HepG2 (cell line): ENCODE data around the gene DGKD. TPM values are rescaled to one million over a fixed set of nuclear protein-coding genes. Genes with fewer than 3 reads are reported as not detected.

Experiments used
- ATAC-seq: fragments of 200-7000 bp; cut with Tn5 transposase; 3 replicates; pipeline ENCODE4 v1.9.1; 2020; ENCODE audit warnings: mild to moderate bottlenecking, moderate library complexity
- BruUV-seq: library from RNA; stranded (reverse); fragments of 400-500 nt; replicated peaks from 2 replicates; lab custom pipeline; 2021; lab: Mats Ljungman, UMichigan
- CTCF ChIA-PET: fragments of 300-600 bp; formaldehyde crosslinking; extraction: SDS; loops from one replicate; lab custom pipeline; 2021; ENCODE audit warnings: low total read pairs, inconsistent platforms, low intra/inter-chr PET ratio; lab: Yijun Ruan, JAX
- POLR2A ChIA-PET: fragments of 350-600 bp; sonication (Branson Sonifier 250); formaldehyde crosslinking; loops from one replicate; lab custom pipeline; 2020; ENCODE audit warnings: antibody characterized with exemption, inconsistent platforms; lab: Yijun Ruan, JAX
- DNase-seq: peaks from one replicate; pipeline ENCODE4 v3.0.0-alpha.2; 2015; ENCODE audit warnings: low spot score
- FAIRE-seq: peaks from 3 replicates; lab custom pipeline; 2011; peaks lifted over from hg19 to GRCh38; lab: Jason Lieb, UNC
- H2AFZ ChIP-seq: one replicate; pipeline ENCODE4 v1.6.1; 2011; ENCODE audit warnings: low read length, inconsistent platforms
- H3K27ac ChIP-seq: fragments of 300-600 bp; 3 replicates; pipeline ENCODE4 v1.8.0; 2011; ENCODE audit warnings: mixed run types, mild to moderate bottlenecking, mixed read lengths, low read length, inconsistent platforms; ENCODE audit not compliant: insufficient read depth; ENCODE audit errors: extremely low read length
- H3K27me3 ChIP-seq, 2 experiments: fragments of 200-600 bp in 1 of 2; 2 replicates in 1 of 2; 3 replicates in 1 of 2; pipeline versions ENCODE4 v1.6.0 to v1.8.0; 2011; ENCODE audit warnings: low read length in 2 of 2, mild to moderate bottlenecking in 2 of 2, moderate library complexity in 2 of 2, inconsistent platforms in 1 of 2; ENCODE audit not compliant: insufficient read depth in 2 of 2, control insufficient read depth in 1 of 2
- H3K36me3 ChIP-seq, 2 experiments: fragments of 200-600 bp in 1 of 2; replicated peaks in 1 of 2; 2 replicates in 1 of 2; 3 replicates in 1 of 2; pipeline versions ENCODE4 v1.5.1 to v1.8.0; 2011; ENCODE audit warnings: low read length in 2 of 2, inconsistent platforms in 1 of 2; ENCODE audit not compliant: insufficient read depth in 2 of 2, control insufficient read depth in 1 of 2
- H3K4me1 ChIP-seq: 2 replicates; pipeline ENCODE4 v1.5.1; 2012; ENCODE audit warnings: low read length, inconsistent platforms; ENCODE audit not compliant: insufficient read depth
- H3K4me2 ChIP-seq: 2 replicates; pipeline ENCODE4 v1.6.0; 2011; ENCODE audit warnings: low read depth, low read length, inconsistent platforms
- H3K4me3 ChIP-seq, 3 experiments: fragments of 200-600 bp in 1 of 3; sonication (generic), shearing (Covaris generic) in 1 of 3; replicated peaks in 1 of 3; 2 replicates each; pipeline ENCODE4 v1.5.1; 2011 to 2016; ENCODE audit warnings: low read length in 3 of 3, inconsistent platforms in 2 of 3, low read depth in 2 of 3, mild to moderate bottlenecking in 2 of 3, control low read depth in 1 of 3, mixed read lengths in 1 of 3; ENCODE audit not compliant: insufficient read depth in 1 of 3
- H3K79me2 ChIP-seq: one replicate; pipeline ENCODE4 v1.6.1; 2011; ENCODE audit warnings: low read length, inconsistent platforms; ENCODE audit not compliant: insufficient read depth
- H3K9ac ChIP-seq: 2 replicates; pipeline ENCODE4 v1.6.0; 2011; ENCODE audit warnings: mild to moderate bottlenecking, low read depth, low read length, inconsistent platforms; ENCODE audit not compliant: insufficient read depth
- H3K9me3 ChIP-seq: 2 replicates; pipeline ENCODE4 v1.5.1; 2012; ENCODE audit warnings: mild to moderate bottlenecking, low read length
- H4K20me1 ChIP-seq: 2 replicates; pipeline ENCODE4 v1.6.0; 2011; ENCODE audit warnings: inconsistent platforms, mild to moderate bottlenecking, low read length, moderate library complexity; ENCODE audit not compliant: insufficient read depth
- GPN1 ChIP-seq: sonication (generic); formaldehyde crosslinking; IDR thresholded peaks from 2 replicates; pipeline ENCODE4 v1.5.1; 2020; ENCODE audit warnings: missing genetic modification reagents, borderline replicate concordance
- HNF4A ChIP-seq: sonication (generic); formaldehyde crosslinking; IDR thresholded peaks from 2 replicates; pipeline ENCODE4 v1.4.0; 2020; ENCODE audit warnings: missing genetic modification reagents
- IRF2 ChIP-seq: IDR thresholded peaks from 2 replicates; pipeline ENCODE4 v1.6.1; 2018; ENCODE audit warnings: missing genetic modification reagents, missing compliant biosample characterization
- KMT2B ChIP-seq: IDR thresholded peaks from 2 replicates; pipeline ENCODE4 v1.6.1; 2016; ENCODE audit warnings: missing genetic modification reagents, missing compliant biosample characterization
- MED1 ChIP-seq: sonication (generic); formaldehyde crosslinking; IDR thresholded peaks from 2 replicates; pipeline ENCODE4 v1.4.0; 2020; ENCODE audit warnings: missing genetic modification reagents
- SRSF1 ChIP-seq: fragments of 200-400 bp; formaldehyde crosslinking; optimal IDR thresholded peaks from 2 replicates; pipeline ENCODE3; 2017; ENCODE audit warnings: mild to moderate bottlenecking, low read depth, low read length, moderate library complexity
- TARDBP ChIP-seq: sonication (generic); formaldehyde crosslinking; IDR thresholded peaks from 2 replicates; pipeline ENCODE4 v1.8.0; 2022; ENCODE audit warnings: mild to moderate bottlenecking, missing genetic modification reagents
- ZNF124 ChIP-seq: sonication (generic); formaldehyde crosslinking; IDR thresholded peaks from 2 replicates; pipeline ENCODE4 v1.4.0; 2020; ENCODE audit warnings: missing genetic modification reagents
- ZNF468 ChIP-seq: sonication (generic); formaldehyde crosslinking; IDR thresholded peaks from 2 replicates; pipeline ENCODE4 v1.8.0; 2022; ENCODE audit warnings: mild to moderate bottlenecking, moderate library complexity, missing genetic modification reagents
- ZNF7 ChIP-seq: IDR thresholded peaks from 2 replicates; pipeline ENCODE4 v1.6.1; 2016; ENCODE audit warnings: missing biosample characterization, missing genetic modification reagents
- WGBS: methylation state at CpG from one replicate; pipeline ENCODE4 v1.1.6; 2017; ENCODE audit warnings: low lambda C conversion rate; 5-methylcytosine and 5-hydroxymethylcytosine counted together
- in situ Hi-C: cut with HindIII; loops from 2 replicates; pipeline ENCODE4 v1.10.0; 2017; ENCODE audit warnings: low pct_unique_long_range_greater_than_20kb; ENCODE audit not compliant: extremely low pct_ligation_motif_present
- intact Hi-C: fragments of 100-400 bp; cut with micrococcal nuclease; formaldehyde crosslinking; loops from one replicate; pipeline ENCODE4 v1.10.0; 2022; ENCODE audit not compliant: unreplicated experiment
- polyA plus RNA-seq, 8 experiments: library from polyadenylated mRNA; depleted of rRNA in 3 of 8; stranded (reverse) in 7 of 8; unstranded in 1 of 8; fragments of >200 nt; fragmentation: Illumina TruSeq in 4 of 8; extraction: Trizol in 4 of 8; gene quantifications; 2 replicates each; pipeline versions ENCODE4 v1.2.1 to v1.2.3, GENCODE V29; 2011 to 2016; ENCODE audit warnings: low read depth in 4 of 8, missing spikeins in 1 of 8, mixed read lengths in 1 of 8; ENCODE audit not compliant: insufficient read depth in 1 of 8
- total RNA-seq, 5 experiments: library from RNA; depleted of rRNA; stranded (reverse); fragments of >200 nt; fragmentation: Illumina TruSeq; extraction: Trizol; gene quantifications; 2 replicates each; pipeline ENCODE4 v1.2.3, GENCODE V29; 2016; ENCODE audit warnings: low read depth in 1 of 5
- TF ChIP-seq, protein P1 (sequence below): sonication (generic); formaldehyde crosslinking; IDR thresholded peaks from 2 replicates; pipeline ENCODE4 v1.4.0; 2020; ENCODE audit warnings: missing genetic modification reagents
- TF ChIP-seq, protein P2 (sequence below): IDR thresholded peaks from 2 replicates; pipeline ENCODE4 v1.6.1; 2016; ENCODE audit warnings: low read depth, control low read depth
- TF ChIP-seq, protein P3 (sequence below): sonication (generic); formaldehyde crosslinking; IDR thresholded peaks from 2 replicates; pipeline ENCODE4 v1.4.0; 2020; ENCODE audit warnings: missing genetic modification reagents, borderline replicate concordance

DGKD gene
- total and polyA plus RNA-seq, 2 of the 13 experiments (the other 11 are each of a cell fraction or from before 2014, with no cell fraction given), result 24.5 to 33.2 TPM

DNA sequence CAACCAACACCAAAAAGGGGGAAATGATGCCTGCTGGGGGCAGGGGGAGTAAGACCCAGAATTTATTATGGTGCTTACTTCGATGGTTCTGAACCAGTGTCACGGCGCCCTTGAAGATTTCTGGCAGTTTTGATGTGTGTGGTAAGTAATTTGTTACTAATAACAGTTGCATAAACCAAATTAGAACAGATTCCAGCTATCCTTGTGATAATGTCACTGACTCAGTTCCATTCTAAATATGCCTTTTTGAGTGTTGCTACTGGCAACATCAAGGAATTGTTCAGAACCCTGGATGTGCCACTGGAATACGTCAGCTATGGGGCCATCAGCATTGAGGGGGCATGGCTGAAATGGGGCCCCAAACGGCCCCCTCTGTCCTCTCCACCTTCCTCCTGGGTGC is 35.0 kb upstream of the DGKD start:
- TF ChIP-seq MED1 (CRISPR knock-in tag) (no peak), HNF4A (no peak), IRF2 (CRISPR knock-in tag) (no peak), KMT2B (no peak), TARDBP (no peak), ZNF7 (CRISPR knock-in tag) (no peak), GPN1 (no peak), ZNF468 (no peak), SRSF1 (no peak), ZNF124 (CRISPR knock-in tag) (no peak)
- TF ChIP-seq, protein P1, sequence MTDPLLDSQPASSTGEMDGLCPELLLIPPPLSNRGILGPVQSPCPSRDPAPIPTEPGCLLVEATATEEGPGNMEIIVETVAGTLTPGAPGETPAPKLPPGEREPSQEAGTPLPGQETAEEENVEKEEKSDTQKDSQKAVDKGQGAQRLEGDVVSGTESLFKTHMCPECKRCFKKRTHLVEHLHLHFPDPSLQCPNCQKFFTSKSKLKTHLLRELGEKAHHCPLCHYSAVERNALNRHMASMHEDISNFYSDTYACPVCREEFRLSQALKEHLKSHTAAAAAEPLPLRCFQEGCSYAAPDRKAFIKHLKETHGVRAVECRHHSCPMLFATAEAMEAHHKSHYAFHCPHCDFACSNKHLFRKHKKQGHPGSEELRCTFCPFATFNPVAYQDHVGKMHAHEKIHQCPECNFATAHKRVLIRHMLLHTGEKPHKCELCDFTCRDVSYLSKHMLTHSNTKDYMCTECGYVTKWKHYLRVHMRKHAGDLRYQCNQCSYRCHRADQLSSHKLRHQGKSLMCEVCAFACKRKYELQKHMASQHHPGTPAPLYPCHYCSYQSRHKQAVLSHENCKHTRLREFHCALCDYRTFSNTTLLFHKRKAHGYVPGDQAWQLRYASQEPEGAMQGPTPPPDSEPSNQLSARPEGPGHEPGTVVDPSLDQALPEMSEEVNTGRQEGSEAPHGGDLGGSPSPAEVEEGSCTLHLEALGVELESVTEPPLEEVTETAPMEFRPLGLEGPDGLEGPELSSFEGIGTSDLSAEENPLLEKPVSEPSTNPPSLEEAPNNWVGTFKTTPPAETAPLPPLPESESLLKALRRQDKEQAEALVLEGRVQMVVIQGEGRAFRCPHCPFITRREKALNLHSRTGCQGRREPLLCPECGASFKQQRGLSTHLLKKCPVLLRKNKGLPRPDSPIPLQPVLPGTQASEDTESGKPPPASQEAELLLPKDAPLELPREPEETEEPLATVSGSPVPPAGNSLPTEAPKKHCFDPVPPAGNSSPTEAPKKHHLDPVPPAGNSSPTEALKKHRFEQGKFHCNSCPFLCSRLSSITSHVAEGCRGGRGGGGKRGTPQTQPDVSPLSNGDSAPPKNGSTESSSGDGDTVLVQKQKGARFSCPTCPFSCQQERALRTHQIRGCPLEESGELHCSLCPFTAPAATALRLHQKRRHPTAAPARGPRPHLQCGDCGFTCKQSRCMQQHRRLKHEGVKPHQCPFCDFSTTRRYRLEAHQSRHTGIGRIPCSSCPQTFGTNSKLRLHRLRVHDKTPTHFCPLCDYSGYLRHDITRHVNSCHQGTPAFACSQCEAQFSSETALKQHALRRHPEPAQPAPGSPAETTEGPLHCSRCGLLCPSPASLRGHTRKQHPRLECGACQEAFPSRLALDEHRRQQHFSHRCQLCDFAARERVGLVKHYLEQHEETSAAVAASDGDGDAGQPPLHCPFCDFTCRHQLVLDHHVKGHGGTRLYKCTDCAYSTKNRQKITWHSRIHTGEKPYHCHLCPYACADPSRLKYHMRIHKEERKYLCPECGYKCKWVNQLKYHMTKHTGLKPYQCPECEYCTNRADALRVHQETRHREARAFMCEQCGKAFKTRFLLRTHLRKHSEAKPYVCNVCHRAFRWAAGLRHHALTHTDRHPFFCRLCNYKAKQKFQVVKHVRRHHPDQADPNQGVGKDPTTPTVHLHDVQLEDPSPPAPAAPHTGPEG (CRISPR knock-in tag), result no peak
- TF ChIP-seq, protein P2, sequence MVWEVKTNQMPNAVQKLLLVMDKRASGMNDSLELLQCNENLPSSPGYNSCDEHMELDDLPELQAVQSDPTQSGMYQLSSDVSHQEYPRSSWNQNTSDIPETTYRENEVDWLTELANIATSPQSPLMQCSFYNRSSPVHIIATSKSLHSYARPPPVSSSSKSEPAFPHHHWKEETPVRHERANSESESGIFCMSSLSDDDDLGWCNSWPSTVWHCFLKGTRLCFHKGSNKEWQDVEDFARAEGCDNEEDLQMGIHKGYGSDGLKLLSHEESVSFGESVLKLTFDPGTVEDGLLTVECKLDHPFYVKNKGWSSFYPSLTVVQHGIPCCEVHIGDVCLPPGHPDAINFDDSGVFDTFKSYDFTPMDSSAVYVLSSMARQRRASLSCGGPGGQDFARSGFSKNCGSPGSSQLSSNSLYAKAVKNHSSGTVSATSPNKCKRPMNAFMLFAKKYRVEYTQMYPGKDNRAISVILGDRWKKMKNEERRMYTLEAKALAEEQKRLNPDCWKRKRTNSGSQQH (CRISPR knock-in tag), result no peak
- TF ChIP-seq, protein P3, sequence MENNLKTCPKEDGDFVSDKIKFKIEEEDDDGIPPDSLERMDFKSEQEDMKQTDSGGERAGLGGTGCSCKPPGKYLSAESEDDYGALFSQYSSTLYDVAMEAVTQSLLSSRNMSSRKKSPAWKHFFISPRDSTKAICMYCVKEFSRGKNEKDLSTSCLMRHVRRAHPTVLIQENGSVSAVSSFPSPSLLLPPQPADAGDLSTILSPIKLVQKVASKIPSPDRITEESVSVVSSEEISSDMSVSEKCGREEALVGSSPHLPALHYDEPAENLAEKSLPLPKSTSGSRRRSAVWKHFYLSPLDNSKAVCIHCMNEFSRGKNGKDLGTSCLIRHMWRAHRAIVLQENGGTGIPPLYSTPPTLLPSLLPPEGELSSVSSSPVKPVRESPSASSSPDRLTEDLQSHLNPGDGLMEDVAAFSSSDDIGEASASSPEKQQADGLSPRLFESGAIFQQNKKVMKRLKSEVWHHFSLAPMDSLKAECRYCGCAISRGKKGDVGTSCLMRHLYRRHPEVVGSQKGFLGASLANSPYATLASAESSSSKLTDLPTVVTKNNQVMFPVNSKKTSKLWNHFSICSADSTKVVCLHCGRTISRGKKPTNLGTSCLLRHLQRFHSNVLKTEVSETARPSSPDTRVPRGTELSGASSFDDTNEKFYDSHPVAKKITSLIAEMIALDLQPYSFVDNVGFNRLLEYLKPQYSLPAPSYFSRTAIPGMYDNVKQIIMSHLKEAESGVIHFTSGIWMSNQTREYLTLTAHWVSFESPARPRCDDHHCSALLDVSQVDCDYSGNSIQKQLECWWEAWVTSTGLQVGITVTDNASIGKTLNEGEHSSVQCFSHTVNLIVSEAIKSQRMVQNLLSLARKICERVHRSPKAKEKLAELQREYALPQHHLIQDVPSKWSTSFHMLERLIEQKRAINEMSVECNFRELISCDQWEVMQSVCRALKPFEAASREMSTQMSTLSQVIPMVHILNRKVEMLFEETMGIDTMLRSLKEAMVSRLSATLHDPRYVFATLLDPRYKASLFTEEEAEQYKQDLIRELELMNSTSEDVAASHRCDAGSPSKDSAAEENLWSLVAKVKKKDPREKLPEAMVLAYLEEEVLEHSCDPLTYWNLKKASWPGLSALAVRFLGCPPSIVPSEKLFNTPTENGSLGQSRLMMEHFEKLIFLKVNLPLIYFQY (CRISPR knock-in tag), result no peak
- Histone ChIP-seq H2AFZ (no peak overlapping the region), H3K4me1 (peaks cover 13% of the 10 kb centered on the region), H4K20me1 (no peaks in the 10 kb centered on the region), H3K27me3 (peaks cover 4 to 36% of the 10 kb centered on the region in 2 experiments; a peak in 4 of 5 replicates), H3K9me3 (no peaks in the 10 kb centered on the region), H3K27ac (no peak overlapping the region), H3K9ac (no peak overlapping the region), H3K4me3 (no peak overlapping the region), H3K4me2 (no peak overlapping the region), H3K36me3 (no peaks in the 10 kb centered on the region), H3K79me2 (no peaks in the 10 kb centered on the region)
- ATAC-seq (no peak), DNase-seq (no peak), FAIRE-seq (no peak)
- 24% methylated on average over 5 of the region's 5 CpGs for WGBS
- CTCF ChIA-PET, result no interaction called here
- intact Hi-C loops, result no loop called here
- in situ Hi-C loops, result loop anchor here (25.0 kb wide), 1 partner anchor 518 kb away; no protein-coding TSS in a partner anchor
- POLR2A ChIA-PET, result no interaction called here
- BruUV-seq, result no TSS peak
